SK-N-DZ (cell line): Measurements from ENCODE around the gene FAR1.
"Not testable (repeated sequence)": the region's sequence is repeated elsewhere in the genome, so short reads cannot be mapped to it uniquely, and the experiment has no call there.

ENCODE experiments used
- DNase-seq: peaks from one replicate; pipeline ENCODE4 v3.0.0-alpha.2; 2015; ENCODE audit warnings: low spot score

The FAR1 gene

GRCh38 chr11:13705710-13706109, 37.2 kb downstream of the FAR1 start:
- DNase-seq, result no peak

DNA sequence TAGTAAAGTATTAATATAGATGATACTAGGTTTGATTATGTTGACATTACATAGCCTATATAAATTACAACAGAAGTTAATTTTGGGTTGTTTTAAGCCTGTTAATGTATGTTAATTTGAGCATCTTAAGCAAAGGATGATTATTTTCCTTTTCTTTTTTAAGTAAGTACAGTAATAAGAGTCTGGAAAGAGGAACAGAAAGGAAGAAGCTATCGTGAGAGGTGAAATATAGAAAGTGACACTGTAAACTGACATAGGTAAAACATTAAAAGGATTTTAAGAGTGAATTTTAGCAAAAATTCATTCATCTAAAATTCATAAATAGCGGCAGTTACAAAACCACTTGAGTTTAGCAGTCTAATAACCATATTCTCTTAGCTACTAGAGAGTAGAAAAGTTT, 45.5 kb downstream of the FAR1 start:
- DNase-seq, result no peak

DNA sequence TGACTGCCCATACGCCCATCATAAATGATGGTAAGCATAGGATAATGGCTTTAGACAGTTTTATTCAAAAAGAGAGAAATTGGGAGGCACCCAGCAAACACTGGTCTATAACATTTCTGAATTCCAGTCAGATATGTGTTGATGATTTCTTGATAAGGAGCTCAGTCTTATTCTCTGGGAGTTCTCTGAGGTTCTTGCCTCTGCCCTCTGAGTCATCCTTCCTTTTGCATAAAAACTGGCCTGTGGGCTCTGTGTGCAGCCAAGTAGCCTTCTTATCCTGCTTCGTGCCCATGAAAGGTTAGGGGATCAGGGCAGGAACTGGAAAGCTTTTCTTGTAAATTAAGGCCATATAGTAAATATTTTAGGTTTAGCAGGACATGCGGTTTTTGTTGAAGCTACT, 48.9 kb downstream of the FAR1 start:
- DNase-seq, result no peak

DNA sequence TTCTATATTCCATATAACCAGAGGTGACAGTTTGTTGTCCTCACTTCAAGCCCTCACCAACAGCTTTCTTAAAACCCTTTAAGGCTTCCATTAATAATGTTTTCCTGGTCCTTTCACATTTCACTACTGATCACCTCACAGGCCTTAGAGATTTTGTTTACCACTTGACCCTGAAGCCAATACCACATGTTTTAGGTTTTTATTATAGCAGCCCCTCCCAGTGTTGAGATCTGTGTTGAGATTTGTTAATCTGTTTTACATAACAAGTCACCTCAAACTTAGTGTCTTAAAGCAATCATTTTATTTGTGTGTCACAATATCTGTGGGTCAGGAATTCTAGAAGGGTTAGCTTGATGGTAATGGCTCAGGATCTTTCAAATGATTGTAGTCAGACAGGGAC, 49.9 kb downstream of the FAR1 start:
- DNase-seq, result no peak

DNA sequence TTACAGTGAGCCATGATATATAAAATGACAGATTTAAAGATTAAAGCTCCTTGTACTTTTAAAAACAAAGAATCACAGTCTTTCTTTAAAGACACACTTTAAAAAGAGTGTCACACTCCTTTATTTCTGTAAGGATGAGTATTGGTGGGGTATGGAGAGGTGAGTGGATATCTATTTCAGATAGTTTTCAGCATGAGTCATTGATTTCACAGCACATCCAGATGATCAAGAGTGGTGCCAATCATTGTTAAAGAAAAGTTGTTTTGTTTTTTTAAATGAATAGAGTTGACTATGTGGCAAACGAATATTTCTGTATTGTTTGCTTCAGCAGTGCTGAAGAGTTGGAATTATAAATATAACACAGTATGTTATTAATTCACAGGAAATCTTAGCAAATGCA, 52.5 kb downstream of the FAR1 start:
- DNase-seq, result no peak

DNA sequence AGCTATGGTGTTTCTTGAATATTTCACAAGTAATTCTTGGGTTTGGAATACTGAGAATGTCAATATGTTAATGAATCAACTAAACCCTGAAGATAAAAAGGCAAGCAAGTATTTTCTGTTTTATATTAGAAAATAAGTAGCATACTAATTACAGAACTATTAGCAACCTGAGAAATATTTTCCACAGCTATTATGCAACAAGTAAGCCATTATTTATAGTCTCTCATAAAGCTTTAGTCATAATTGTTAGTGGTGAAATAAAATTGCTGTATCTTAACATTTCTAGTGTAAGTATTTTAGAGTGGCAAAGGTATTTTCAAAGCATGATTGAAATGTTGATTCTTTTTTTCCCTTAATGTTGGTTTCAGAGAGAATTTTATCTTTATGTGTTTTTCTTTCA, 53.3 kb downstream of the FAR1 start:
- DNase-seq, result no peak

DNA sequence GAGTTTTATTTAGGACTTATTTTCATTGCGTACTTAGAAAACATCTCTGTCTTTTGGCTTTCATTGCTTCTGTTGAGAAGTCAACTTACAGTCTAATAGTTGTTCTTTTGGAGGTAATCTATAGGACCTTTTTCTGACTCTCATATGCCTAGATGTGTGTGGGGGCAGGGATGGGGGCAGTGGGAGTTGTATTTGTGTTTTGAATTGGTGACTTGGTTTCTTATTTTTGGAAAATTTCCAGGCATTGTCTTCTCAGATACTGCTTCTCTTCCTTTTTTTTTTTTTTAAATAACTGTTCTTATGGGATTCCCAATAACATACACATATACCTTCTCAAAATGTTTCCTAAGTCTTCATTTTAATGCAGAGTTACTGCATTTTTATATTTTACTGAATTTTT, 58.0 kb downstream of the FAR1 start:
- no peak for DNase-seq

GRCh38 chr11:13728076-13728475, 59.6 kb downstream of the FAR1 start:
- no peak for DNase-seq

- no peak for DNase-seq
These were observed 66.1 kb downstream of the FAR1 start for GRCh38 chr11:13734530-13734929.

DNA sequence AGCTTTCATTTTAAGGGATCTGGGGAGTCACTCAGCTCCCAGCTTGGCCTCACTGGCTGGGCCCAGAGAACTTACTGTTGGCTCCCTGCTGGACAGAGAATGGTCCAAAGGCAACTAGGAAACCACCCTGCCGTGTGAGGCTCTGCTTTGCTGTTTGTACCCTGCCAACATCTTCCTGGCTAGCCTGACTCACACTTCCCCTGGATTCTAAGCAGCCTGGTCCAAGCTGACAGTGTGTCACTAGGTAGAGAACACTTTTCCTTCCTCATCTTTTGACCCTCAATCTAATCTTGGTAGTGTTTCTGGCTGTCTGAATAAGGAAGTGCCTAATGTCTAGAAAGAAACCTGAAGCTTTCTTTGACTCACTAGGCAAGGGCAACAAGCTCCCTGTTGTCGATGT, 76.7 kb downstream of the FAR1 start:
- no peak for DNase-seq

DNA sequence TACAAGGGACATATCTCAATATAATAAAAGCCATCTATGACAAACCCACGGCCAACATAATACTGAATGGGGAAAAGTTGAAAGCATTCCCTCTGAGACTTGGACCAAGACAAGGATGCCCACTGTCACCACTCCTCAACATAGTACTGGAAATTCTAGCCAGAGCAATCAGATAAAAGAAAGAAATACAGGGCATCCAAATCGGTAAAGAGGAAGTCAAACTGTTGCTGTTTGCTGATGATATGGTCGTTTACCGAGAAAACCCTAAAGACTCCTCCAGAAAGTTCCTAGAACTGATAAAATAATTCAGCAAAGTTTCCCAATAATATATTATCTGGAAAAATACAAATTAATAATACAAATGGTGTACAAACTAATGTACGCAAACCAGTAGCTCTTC, 84.8 kb downstream of the FAR1 start:
- not testable (repeated sequence) for DNase-seq

GRCh38 chr11:13759050-13759449, 90.6 kb downstream of the FAR1 start:
- DNase-seq, result no peak

DNA sequence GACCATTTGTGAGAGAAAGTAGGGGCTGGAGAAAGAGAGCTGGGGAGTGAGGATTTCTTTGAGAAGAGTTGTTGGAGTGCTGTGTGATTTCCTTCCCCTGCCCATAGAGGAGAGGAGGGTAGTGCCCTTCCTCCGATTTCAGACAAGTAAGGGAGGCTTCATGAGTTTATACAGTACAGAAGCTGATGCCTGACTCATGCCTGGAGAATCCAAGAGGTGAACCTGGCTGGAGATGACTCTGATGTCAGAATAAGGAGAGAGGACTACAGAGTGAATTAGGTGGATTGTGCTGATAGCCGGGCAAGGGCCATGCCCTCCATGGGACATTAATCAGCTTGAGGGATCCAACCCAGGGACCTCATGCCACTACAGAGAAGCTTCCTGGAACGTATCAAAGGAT, 91.6 kb downstream of the FAR1 start:
- no peak for DNase-seq

GRCh38 chr11:13761250-13761649, 92.8 kb downstream of the FAR1 start:
- DNase-seq, result no peak

DNA sequence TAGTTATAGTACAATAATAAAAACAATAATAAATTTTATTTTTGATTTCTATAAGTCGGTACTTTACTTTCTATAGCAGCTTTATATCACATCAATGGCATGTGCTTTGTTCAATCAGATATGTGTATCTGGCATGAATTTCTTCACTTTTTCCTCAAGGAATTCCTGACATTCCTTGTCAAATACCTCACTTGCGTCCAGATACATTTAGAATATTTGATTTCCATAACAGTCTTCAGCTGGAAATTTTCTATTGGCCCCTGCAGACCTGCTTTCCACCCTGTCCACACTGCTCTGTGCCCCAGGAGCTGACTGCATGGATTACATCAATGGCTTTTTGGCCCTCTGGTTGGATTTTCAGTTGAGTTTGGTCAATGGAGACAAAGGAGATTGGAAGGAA, 93.2 kb downstream of the FAR1 start:
- DNase-seq, result no peak

GRCh38 chr11:13762718-13763117, 94.2 kb downstream of the FAR1 start:
- no peak for DNase-seq

DNA sequence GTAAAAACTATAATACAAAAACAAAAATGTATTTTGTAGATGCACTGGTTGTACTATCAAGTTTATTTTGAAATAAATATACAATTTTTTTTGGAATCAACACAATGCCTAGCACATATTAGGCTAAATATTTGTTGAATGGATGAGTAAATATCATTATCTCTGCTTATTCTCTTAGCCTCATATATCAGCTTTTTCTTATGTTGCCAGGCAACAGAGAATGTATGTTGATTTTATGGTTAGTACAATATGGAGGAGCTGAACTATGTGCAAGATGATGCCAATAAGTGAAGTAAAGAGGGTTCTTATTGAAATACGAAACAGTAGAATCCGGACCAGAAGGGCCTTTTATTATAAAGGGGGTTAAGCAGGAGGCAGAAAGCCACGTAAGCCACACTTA, 94.9 kb downstream of the FAR1 start:
- no peak for DNase-seq

DNA sequence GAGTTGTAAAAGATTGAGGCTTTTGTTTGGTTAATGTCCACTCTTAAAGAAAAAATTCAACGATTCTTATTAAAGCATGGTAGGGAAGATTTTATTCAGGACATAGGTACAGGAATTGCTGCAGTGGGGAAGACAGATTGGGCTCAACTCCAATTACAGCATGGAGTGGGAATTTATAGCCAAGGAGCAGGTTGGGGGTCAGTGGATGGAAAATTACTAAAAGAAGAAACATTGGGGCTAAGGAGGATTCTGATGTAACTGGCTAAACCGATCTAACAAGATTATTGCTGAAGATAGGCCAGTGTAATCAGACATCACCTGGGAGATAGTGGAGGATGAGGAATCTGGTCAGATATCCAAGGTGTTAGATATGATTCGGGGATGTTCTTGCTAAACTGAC, 97.4 kb downstream of the FAR1 start:
- DNase-seq, result no peak

DNA sequence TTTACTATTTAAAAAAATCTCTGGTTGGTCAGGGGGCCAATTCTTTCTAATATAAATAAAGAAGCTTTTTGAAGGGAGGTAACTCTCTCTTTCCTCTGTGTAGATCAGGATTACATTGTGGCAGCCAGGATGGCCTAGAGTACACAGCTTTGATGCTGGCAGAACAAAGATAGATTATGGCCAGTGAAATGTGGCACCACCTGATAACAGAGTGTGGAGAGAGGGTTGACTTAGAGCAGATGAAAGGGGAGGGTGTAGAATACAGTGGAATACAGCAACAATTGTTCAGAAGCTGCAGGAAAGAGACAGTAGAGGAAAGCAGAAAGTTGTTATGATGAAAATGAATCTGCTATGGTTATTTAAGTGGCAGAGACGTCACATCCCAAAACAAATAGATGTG, 99.0 kb downstream of the FAR1 start:
- DNase-seq, result no peak

DNA sequence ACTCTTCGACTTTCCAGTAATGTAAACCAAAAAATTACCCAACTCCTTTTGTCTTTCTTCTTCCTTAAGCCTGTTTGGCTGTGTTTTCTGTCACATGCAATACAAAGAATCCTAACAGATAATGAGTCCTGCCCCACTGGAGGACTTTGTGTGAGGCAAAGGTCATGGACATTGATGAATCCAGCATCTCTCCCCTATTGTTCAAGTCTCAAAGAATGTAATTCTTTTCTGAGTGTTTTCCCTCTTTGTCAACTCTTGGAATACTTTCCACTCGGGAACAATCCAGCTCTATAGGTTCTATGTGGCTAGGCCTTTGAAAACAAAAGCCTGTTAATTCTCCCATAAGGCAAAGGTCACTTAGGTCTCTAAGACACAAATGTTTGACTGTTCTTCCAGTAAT, 100.7 kb downstream of the FAR1 start:
- no peak for DNase-seq

DNA sequence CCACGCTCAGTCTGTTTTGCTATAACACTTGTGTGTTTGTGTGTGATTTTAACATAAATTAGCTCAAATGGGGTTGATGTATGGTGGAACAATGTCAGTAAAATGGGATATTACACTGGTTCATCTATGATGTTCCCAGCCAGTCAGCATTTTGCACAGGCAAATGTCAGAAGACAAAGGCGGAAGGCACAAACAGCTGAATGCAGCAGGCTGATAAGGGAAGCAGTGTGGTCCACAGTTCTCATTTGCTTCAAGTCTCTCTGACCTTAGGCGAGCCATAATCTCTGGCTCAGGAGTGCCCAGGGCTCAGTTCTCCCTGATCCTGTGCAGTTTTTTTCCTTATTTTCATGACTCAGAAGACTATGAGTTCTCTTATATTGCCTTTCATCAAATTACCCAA, 102.7 kb downstream of the FAR1 start:
- no peak for DNase-seq

DNA sequence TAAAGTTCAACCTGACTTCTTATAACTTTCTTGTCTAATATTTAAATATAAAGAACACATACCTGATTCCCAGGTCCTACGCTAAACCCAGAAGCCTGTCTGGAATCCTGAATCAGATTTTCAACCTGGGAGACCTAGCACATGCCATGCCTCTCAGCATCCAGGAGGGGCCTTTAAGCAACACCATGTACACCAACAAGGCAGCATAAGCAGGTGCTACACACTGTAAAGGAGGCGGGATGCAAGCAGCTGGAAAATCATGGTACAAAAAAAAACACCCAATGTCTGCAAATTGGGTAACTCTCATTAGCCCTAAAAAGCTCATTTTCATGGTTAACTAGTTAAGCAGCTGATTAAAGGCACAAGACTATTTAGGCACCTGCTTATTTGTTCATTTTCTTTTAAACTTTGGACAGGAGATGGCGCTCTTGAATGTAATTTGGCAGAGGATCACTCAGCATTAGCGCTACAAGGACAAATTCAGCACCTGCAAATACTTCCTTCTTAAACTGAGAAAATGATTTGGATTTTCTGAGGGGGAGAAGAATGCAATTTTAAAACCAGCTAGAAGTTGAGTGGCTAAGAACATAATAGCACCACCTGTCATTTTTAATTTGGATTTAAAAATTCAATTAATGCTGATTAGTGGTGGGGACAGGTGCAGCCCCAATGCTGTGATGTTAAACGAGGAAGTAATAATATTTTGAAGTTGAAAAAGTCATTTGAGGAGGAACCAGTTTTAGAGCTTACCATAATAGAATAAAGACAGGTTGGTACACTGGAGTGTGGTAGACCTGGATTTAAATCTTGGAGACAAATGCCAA, 104.0 kb downstream of the FAR1 start:
- peak; percentile 56 for DNase-seq

DNA sequence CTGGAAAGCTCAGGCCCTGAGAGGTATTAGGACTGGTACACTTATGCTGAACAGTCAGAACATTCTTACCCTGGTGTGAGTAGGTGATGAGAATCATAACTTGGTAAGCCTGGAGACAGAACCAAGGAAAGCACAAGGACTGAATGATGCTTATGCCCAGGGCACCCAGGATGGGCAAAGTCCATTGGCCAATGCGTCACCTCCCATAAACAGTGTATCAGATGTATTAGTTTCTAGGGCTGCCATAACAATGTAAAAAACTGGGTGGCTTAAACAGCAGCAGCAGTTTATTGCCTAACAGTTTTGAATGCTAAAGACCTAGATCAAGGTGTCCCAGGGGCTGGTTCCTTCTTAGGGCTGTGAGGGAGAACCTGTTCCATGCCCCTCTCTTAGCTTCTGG, 107.0 kb downstream of the FAR1 start:
- no peak for DNase-seq
